Stimulated activated CD8-positive, alpha-beta memory T cell treated with anti-CD3 and anti-CD28 coated beads, Interleukin-4, amount 100 ng/mL, for 48 hours (primary cell): ENCODE data around the gene ORM2.

Source experiments
- DNase-seq: peaks from one replicate; pipeline ENCODE4 v3.0.0-alpha.2; 2020

The ORM2 gene

DNA sequence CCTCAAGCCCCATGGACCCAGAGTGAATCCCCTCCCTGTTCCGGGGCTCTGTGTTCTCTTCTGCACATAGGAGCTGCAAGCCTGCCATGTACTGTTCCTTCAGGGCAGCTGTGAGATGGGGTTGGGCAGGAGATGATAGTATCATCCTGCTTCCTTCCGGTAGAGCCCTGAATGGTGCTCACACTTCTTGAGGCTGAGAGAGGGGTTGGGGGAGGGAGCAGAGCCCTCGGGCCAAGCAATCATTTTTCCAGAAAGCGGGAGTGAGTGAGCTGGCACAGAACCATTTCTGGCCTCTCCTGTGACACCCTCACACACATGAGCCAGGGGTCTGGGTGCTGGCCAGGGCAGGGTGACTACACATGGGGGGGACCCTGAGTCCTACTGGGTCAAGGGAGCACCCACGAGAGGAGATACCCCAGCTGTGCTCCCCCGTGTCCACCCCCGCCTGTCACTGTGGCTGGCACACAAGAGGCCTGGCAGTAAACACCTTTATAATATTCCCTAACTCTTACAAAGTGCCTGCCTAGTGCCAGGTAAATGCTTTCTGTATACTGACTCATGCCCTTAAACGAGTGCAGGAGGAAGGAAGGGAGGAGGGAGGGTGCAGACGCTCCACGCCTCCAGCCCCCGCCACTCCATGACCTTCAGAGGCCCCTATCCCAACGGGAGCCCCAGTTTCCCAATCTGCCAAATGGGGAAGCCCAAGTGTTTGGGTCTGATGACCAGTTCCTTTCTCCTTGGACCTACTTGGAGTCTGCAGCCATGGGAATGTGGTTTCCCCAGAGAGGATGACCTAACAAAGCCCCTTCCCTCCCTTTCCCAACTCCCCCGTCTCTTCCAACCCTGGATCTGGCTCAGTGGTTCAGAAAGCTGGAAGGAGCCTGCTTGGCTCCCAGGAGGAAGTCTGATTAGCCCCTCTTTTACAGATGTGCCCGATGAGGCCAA lies 42.6 kb downstream of the ORM2 start:
- DNase-seq = peak; percentile 59

DNA sequence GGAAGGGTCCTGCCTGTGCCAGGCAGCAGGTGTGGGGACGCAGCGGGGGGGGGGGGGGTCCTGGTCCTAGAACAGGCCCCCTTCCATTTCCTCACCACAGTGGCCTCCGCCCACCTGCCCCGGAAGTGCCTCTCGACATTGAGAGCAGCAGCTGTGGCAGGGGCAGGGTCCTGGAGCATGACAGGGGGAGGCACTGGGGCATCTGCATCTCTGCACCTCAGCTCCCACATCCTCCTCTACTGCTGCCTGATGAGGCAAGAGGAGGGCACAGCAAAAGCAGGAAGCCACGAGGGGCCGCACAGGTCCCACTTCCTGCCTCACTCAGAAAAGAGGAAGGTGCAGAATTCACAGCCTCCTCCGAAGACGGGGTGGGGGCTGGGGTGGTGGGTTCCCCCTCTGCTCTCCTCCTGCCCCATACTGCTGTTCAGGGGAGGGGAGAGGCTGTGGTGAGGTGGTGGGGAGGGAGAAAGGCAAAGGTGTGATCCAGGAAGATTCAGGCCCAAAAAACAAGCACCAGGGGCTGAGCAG lies 43.3 kb downstream of the ORM2 start:
- DNase-seq = peak; percentile 85

DNA sequence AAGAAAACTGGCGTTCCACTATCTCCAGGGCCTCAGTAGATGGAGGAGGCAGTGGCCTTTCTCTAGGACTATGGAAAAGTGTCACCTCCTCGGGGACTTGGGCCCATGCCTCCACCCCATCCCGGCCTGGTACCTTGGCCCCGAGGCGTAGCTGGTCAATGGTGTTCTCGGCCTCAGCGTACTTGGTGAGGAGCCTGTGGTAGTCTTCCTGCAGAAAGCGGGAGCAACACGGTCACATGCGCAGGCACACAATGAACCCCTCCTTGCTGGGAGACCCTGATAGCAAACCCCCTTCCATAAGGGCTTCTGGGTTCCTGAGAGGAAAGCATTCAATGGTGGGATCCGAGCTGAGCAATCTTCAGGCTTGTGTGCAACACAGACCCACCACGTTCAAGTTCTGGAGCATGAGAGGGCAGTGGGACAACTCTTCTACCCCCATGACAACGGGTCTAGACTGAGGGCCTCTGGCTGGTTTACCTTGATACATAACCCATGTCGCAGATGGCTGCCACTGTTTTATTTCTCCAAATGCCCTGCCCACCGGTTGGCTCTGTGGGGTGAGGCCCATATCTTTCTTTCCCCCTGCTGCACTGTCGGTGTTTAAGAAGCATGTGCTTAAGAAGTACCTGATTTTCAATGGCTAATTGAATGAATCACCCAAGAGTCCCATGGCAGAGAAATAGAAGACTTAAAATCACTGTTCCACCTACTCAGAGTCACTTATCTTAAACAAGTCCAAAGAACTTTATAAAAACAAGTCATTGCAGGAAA lies 44.5 kb downstream of the ORM2 start:
- no peak for DNase-seq

DNA sequence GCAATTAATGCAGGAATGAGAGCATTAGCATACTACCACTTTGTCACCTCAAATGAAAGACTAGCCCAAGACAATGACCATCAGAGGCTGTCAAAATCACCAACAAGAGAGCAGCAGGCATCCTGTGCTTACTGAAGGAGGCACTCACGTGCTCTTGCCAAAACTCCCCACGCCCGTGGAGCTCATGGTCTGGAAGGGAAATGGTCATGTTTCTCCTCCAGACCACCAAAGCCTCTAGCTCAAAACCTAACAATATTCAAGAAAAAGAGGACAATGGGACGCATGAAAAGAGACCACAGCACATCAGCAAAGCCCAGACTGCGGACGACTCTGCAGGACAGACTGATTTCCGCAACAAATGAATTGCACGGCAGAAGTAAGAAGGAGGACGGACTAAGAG lies 45.3 kb downstream of the ORM2 start:
- DNase-seq = no peak

DNA sequence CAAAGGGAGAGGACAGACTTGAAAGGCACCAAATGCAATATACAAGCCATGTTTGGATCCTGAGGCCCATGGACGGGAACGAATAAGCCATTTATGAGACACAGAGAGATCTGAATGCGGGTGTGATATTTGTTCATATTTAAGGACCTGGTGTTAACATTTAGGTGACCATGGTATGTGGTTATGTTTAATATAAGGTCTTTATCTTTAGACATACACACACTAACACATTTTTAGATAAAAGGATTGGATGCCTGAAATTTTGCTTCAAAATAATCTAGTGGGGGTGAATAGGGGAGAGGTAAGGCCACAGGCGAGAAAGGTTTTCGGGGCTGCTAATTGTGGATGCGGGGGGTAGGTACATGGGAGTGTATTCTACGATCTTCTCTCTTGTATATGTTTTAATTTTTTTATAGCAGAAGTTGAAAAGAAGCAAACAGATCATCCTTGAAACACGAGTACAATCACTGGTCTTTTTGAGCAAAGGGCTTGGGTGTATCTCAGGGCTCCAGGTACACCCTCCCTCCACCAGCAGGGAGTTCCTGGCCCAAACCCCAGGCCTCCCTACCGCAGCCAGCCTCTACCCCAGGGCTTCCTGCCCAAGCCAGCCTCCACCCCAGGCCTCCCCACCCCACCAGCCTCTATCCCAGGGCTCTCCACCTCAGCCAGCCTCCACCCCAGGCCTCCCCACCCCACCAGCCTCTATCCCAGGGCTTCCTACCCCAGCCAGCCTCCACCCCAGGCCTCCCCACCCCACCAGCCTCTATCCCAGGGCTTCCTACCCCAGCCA lies 45.9 kb downstream of the ORM2 start:
- DNase-seq = no peak

DNA sequence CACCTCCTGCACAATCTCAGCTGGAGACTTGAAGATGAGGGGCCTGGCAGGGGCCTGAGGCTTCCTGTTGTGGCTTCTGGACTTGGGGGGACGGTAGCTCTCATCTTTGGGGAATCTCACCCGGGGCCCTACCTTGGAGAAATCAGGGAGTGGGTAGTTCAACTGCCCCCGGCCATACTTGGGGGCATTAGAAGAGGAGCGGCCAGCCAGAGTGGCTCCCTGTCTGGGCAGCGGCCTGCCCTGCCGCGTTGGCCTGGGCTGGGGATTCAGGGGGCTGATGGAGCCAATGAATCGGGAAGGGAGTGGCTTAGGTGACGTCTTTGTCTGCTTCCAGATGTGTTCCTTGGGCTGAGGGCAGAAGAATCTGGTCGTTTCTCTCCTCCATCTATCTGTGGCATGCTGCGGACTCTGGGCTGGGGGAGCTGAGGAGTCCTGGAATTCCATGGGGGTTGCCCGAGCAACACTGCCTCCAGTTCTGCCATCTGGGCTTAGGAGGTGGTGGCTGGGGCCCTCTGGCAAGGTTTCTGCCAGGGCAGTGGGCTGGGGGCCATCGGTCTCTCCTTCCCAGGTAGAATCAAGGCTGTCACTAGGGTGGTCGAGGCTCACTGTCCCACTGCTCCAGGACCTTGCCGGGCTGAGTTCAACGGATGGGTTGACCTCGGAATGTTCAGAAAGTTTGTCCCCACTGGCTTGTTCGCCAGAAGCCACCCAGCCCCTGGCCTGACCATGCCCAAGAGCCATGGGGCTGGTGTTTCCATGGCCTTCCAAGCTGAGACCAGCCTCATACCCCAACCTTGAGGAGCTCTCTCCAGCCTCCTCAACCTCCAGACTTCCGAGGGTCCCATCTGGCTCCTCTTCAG lies 47.1 kb downstream of the ORM2 start:
- no peak for DNase-seq

DNA sequence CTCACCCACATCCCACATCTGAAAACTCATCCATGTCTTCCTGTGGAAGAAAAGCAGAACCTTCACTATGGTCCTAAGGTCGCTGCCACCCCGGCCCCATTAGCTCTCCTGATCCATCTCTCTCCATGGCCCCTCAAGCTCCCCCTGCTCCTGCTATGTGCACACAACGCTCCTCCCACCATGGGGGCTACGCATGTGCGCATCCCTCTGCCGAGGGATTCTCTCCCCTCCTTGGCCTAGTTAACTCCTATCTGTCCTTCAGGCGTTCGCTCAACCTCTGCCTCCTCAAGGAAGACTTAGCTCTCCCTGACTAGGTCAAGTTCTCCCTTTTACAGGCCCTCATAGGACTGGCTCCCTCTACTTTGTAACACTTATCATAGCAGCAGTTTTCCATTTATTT lies 48.3 kb downstream of the ORM2 start:
- no peak for DNase-seq

DNA sequence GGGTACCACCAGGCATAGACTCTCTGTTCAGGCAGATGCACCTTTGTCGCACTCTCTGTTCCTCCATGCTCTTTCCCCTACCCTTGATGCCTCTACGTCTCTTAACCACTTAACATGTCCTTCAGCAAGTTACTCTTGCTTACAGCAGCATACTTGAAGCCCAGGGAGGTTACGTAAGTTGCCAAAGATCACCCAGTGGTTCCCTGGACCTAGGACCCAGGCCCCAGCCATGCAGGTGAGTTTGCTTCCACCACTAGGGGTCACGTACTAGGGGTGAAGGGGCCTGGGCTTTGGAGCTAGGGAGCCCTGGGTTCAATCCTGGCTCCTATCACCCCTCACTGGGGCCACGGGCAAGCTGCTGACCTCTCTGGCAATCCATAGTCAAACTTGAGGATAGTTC lies 49.2 kb downstream of the ORM2 start:
- DNase-seq = no peak
